Dedifferentiated amniotic fluid mesenchymal stem cell (primary cell): Measurements from ENCODE around the gene SMAD3.

Experiments
- DNase-seq: peaks from one replicate; pipeline ENCODE4 v3.0.0-alpha.2; 2016; ENCODE audit errors: extremely low spot score

Gene SMAD3

GRCh38 chr15:67036775-67037555 is 28.4 kb upstream of the SMAD3 start:
- no peak for DNase-seq

GRCh38 chr15:67037694-67038093 is 27.7 kb upstream of the SMAD3 start:
- DNase-seq, result no peak

GRCh38 chr15:67038736-67039135 is 26.7 kb upstream of the SMAD3 start:
- no peak for DNase-seq

GRCh38 chr15:67039384-67040075 is 25.9 kb upstream of the SMAD3 start:
- no peak for DNase-seq

GRCh38 chr15:67040277-67040676 is 25.1 kb upstream of the SMAD3 start:
- no peak for DNase-seq

GRCh38 chr15:67042551-67043142 is 22.8 kb upstream of the SMAD3 start:
- DNase-seq, result no peak

GRCh38 chr15:67043939-67044771 is 21.2 kb upstream of the SMAD3 start:
- DNase-seq, result peak; percentile 87

- no peak for DNase-seq
Measured at GRCh38 chr15:67047149-67047661, 18.2 kb upstream of the SMAD3 start.

- peak; percentile 74 for DNase-seq
Measured at GRCh38 chr15:67048281-67049279, 16.8 kb upstream of the SMAD3 start.

GRCh38 chr15:67049351-67050044 is 15.9 kb upstream of the SMAD3 start:
- DNase-seq, result peak; percentile 70

GRCh38 chr15:67050062-67050461 is 15.3 kb upstream of the SMAD3 start:
- DNase-seq, result peak; percentile 51

GRCh38 chr15:67050522-67051087 is 14.8 kb upstream of the SMAD3 start:
- DNase-seq, result no peak

GRCh38 chr15:67051088-67052045 is 14.0 kb upstream of the SMAD3 start:
- DNase-seq, result no peak

- DNase-seq, result no peak
Measured at GRCh38 chr15:67054676-67055075, 10.7 kb upstream of the SMAD3 start.

GRCh38 chr15:67059127-67059553 is 6.3 kb upstream of the SMAD3 start:
- no peak for DNase-seq

GRCh38 chr15:67061811-67062368 is 3.5 kb upstream of the SMAD3 start:
- DNase-seq, result no peak

- DNase-seq, result no peak
Measured at GRCh38 chr15:67062369-67062985, 2.9 kb upstream of the SMAD3 start.
